ENCODE data around the gene KNG1.

- no peak for TF ChIP-seq POLR2A (IDR thresholded peaks at IDR 0.05; ENCODE audit: low read depth, low read length)
- TF ChIP-seq SPI1 (IDR thresholded peaks at IDR 0.05; ENCODE audit: low read depth, low read length): no peak
Observed at GRCh38 chr3:186779204-186779603, 62.0 kb downstream of the KNG1 start.
